ENCODE measurements around the gene DNM2. TPM values are rescaled to one million over a fixed set of nuclear protein-coding genes. Genes with fewer than 3 reads are reported as not detected.

DNM2 gene
- total and polyA plus RNA-seq, 10 of the 15 experiments (the other 5 are each of a cell fraction or from before 2014, with no cell fraction given), result 1.2 to 146 (median 68.9) TPM

DNA sequence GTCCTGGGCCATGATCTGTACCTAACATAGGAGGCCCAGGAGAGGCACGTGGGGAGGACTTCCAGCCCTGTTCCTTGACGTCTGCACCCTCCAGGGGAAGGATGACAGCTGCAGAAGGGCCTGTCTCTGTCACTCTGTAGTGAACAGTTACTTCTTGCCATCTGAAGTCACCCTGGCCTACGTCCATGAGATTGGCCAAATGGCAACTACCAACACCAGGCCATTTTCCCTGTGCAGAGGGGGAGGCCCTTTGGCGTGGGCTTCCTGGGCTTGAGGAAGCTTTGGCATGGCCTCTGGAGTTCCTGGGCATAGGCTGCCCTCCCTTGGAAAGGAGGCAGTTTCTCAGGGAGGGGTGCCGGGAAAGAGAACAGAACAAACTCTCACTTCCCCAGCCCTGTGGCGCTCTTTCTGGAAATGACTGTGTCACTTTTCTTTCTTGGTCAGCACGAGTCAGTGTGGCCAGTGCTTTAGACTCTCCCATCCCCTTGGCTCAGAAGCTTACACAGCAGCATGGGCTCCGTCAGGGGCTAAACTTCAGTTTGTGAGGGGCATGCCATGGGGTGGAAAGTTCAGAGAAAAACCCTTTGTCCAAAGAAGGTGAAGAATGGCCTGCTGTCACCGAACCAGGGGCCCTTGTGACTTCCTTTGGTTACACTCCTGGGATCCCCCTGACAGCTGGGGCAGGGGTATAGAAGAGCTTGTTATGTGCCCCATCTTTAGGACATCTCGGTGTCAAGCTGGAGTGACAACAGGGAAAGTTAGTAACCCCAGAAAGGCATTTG is 158.8 kb downstream of the DNM2 start (continued):
- TF ChIP-seq ZNF687 (IDR thresholded peaks at IDR 0.05) (peak; percentile 38), RCOR1 (conservative IDR thresholded peaks at IDR 0.05; ENCODE audit: low read depth, low read length) (no peak), PAX8 (IDR thresholded peaks at IDR 0.05) (no peak), WRNIP1 (IDR thresholded peaks at IDR 0.05; ENCODE audit: borderline replicate concordance, low read depth, low read length) (no peak), BMI1 (IDR thresholded peaks at IDR 0.05; ENCODE audit: borderline replicate concordance) (peak; percentile 60; the same call in 1 of the 2 replicates), YY1 (IDR thresholded peaks at IDR 0.05; ENCODE audit: low read depth, low read length) (no peak; the same call in 1 of the 2 replicates), GATAD2B (conservative IDR thresholded peaks at IDR 0.05; ENCODE audit: low read depth) (peak; percentile 78), ZBED1 (IDR thresholded peaks at IDR 0.05; ENCODE audit: borderline replicate concordance) (peak; percentile 53; the same call in 1 of the 2 replicates), NR2F1 (conservative IDR thresholded peaks at IDR 0.05) (no peak; the same call in 1 of the 2 replicates), RUNX3 (IDR thresholded peaks at IDR 0.05; ENCODE audit: low read length) (peak; percentile 93), MTA3 (IDR thresholded peaks at IDR 0.05; ENCODE audit: borderline replicate concordance, low read length) (0 out of 2 replicates have a peak, but pooled peaks have one; percentile 42), BACH1 (IDR thresholded peaks at IDR 0.05; ENCODE audit: borderline replicate concordance) (peak; percentile 92), MAX (IDR thresholded peaks at IDR 0.05; ENCODE audit: low read depth, low read length) (peak; percentile 21), ZBTB40 (IDR thresholded peaks at IDR 0.05; ENCODE audit: borderline replicate concordance) (no peak), ZSCAN29 (IDR thresholded peaks at IDR 0.05) (no peak), ZNF622 (IDR thresholded peaks at IDR 0.05) (no peak)
- TF ChIP-seq, protein P1, sequence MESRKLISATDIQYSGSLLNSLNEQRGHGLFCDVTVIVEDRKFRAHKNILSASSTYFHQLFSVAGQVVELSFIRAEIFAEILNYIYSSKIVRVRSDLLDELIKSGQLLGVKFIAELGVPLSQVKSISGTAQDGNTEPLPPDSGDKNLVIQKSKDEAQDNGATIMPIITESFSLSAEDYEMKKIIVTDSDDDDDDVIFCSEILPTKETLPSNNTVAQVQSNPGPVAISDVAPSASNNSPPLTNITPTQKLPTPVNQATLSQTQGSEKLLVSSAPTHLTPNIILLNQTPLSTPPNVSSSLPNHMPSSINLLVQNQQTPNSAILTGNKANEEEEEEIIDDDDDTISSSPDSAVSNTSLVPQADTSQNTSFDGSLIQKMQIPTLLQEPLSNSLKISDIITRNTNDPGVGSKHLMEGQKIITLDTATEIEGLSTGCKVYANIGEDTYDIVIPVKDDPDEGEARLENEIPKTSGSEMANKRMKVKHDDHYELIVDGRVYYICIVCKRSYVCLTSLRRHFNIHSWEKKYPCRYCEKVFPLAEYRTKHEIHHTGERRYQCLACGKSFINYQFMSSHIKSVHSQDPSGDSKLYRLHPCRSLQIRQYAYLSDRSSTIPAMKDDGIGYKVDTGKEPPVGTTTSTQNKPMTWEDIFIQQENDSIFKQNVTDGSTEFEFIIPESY (IDR thresholded peaks at IDR 0.05), result no peak
- TF ChIP-seq, protein P2, sequence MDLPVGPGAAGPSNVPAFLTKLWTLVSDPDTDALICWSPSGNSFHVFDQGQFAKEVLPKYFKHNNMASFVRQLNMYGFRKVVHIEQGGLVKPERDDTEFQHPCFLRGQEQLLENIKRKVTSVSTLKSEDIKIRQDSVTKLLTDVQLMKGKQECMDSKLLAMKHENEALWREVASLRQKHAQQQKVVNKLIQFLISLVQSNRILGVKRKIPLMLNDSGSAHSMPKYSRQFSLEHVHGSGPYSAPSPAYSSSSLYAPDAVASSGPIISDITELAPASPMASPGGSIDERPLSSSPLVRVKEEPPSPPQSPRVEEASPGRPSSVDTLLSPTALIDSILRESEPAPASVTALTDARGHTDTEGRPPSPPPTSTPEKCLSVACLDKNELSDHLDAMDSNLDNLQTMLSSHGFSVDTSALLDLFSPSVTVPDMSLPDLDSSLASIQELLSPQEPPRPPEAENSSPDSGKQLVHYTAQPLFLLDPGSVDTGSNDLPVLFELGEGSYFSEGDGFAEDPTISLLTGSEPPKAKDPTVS (IDR thresholded peaks at IDR 0.05; ENCODE audit: low read depth, low read length), result no peak
